ENCODE measurements around the gene FBXO9. TPM values are rescaled to one million over a fixed set of nuclear protein-coding genes. Genes with fewer than 3 reads are reported as not detected.
A peak's percentile ranks its signal among the peaks of the same experiment; 100 is the strongest.

Gene FBXO9
- total and polyA plus RNA-seq, 10 of the 15 experiments (the other 5 are each of a cell fraction or from before 2014, with no cell fraction given) = 9.9 to 68.9 (median 31.3) TPM

GRCh38 chr6:53070806-53071205 is 5.6 kb downstream of the FBXO9 start:
- CTCF ChIA-PET = interaction anchor here (1.1 to 5.6 kb wide), 3 partner anchors 9 to 76 kb away, joined by 3 to 23 read pairs (median 3); partner anchors contain the start of gene GSTA4
- in situ Hi-C loops (cut with MboI) (no loop called here), intact Hi-C loops (cut with micrococcal nuclease; ENCODE audit: unreplicated experiment) (no loop called here)
- POLR2A ChIA-PET = no interaction called here
- no peak overlapping the region for H3K4me3 ChIP-seq
- H3K36me3 ChIP-seq (ENCODE audit: control insufficient read depth in 2 of 2, insufficient read depth in 2 of 2, low read length in 1 of 2) = peaks cover 0 to 7% of the 10 kb centered on the region in 2 experiments; a peak in 1 of 4 replicates
- H3K4me2 ChIP-seq (ENCODE audit: control insufficient read depth, insufficient read depth) = peak overlapping the region; percentile 36; the same call in 1 of the 2 replicates
- RAD21 ChIA-PET (ENCODE audit: unreplicated experiment) = no interaction called here
- no TSS peak for BruUV-seq (replicated peaks)
- no peaks in the 10 kb centered on the region for H3K27me3 ChIP-seq (replicated peaks in 1 of 2; ENCODE audit: control insufficient read depth in 2 of 2, insufficient read depth in 2 of 2, low read length in 1 of 2)
- 0% methylated on average over 1 of the region's 1 CpG for WGBS (ENCODE audit: insufficient coverage, insufficient replicate concordance, low lambda C conversion rate, missing lambda C conversion rate)
- no peaks in the 10 kb centered on the region for H3K9me3 ChIP-seq (replicated peaks; ENCODE audit: control insufficient read depth, insufficient read depth, low read length)
- peaks cover 11% of the 10 kb centered on the region for H3K4me1 ChIP-seq (ENCODE audit: control insufficient read depth, insufficient read depth, low read length)
- FAIRE-seq (peak; percentile 70), ATAC-seq (peak; percentile 91), DNase-seq (ENCODE audit: low read depth, low spot score) (no peak)
- H3K79me2 ChIP-seq (ENCODE audit: control insufficient read depth, insufficient read depth, low read length) = peaks cover 5% of the 10 kb centered on the region
- no peaks in the 10 kb centered on the region for H4K20me1 ChIP-seq (ENCODE audit: control insufficient read depth, insufficient read depth)
- no peak overlapping the region for H2AFZ ChIP-seq (ENCODE audit: control insufficient read depth, low read depth, low read length)
- no peak overlapping the region for H3K27ac ChIP-seq (ENCODE audit: control insufficient read depth, insufficient read depth)
- no peak overlapping the region for H3K9ac ChIP-seq (ENCODE audit: control insufficient read depth, insufficient read depth, low read length)
- SMC1A ChIA-PET (ENCODE audit: uncharacterized antibody, unreplicated experiment) = interaction anchor here (0.7 kb wide), 1 partner anchor 13 kb away, joined by 3 read pairs; no protein-coding TSS in a partner anchor
- TF ChIP-seq MLLT1 (IDR thresholded peaks at IDR 0.05) (0 out of 2 replicates have a peak, but pooled peaks have one; percentile 29), SIN3A (IDR thresholded peaks at IDR 0.05; ENCODE audit: low read depth, low read length) (no peak), IRF3 (IDR thresholded peaks at IDR 0.05) (no peak), BCL3 (IDR thresholded peaks at IDR 0.05; ENCODE audit: borderline replicate concordance, insufficient read depth, low read depth, low read length, poor library complexity, severe bottlenecking) (peak; percentile 19), ZNF622 (IDR thresholded peaks at IDR 0.05) (no peak), MAX (IDR thresholded peaks at IDR 0.05; ENCODE audit: low read depth, low read length) (no peak), ATF7 (IDR thresholded peaks at IDR 0.05; ENCODE audit: low read depth) (0 out of 2 replicates have a peak, but pooled peaks have one; percentile 21), NR2C1 (IDR thresholded peaks at IDR 0.05) (no peak), HSF1 (IDR thresholded peaks at IDR 0.05; ENCODE audit: low read depth, low read length) (no peak), SREBF2 (IDR thresholded peaks at IDR 0.05; ENCODE audit: low read length) (no peak), JUNB (IDR thresholded peaks at IDR 0.05) (peak; percentile 66), MYC (IDR thresholded peaks at IDR 0.05; ENCODE audit: insufficient read depth, insufficient read length, insufficient replicate concordance, low read length, severe bottlenecking) (no peak), SMAD1 (IDR thresholded peaks at IDR 0.05; ENCODE audit: low read depth, partially characterized antibody) (no peak), FOS (IDR thresholded peaks at IDR 0.05; ENCODE audit: borderline replicate concordance, extremely low read depth, insufficient read length) (no peak), NKRF (conservative IDR thresholded peaks at IDR 0.05) (no peak), IKZF1 (conservative IDR thresholded peaks at IDR 0.05) (no peak), DPF2 (IDR thresholded peaks at IDR 0.05) (no peak)
